ENCODE measurements around the gene CNOT6L. TPM values are rescaled to one million over a fixed set of nuclear protein-coding genes. Genes with fewer than 3 reads are reported as not detected.
A peak's percentile ranks its signal among the peaks of the same experiment; 100 is the strongest.

The CNOT6L gene
- total and polyA plus RNA-seq, 2 donors from 2014 or later, result 5.8 to 73.3 TPM

GRCh38 chr4:77798385-77798784, 20.8 kb downstream of the CNOT6L start:
- Histone ChIP-seq H3K27me3 (ENCODE audit: control insufficient read depth, insufficient read depth, low read length) (no peaks in the 10 kb centered on the region), H3K9ac (ENCODE audit: low read length in 3 of 3) (no peak overlapping the region), H3K4me3 (ENCODE audit: low read length in 3 of 3) (no peak overlapping the region), H3K9me3 (ENCODE audit: control insufficient read depth in 2 of 3, insufficient read depth in 1 of 3, low read length in 3 of 3) (no peaks in the 10 kb centered on the region), H3K4me1 (ENCODE audit: control insufficient read depth in 2 of 3, insufficient read depth in 2 of 3, low read depth in 1 of 3, low read length in 3 of 3) (peaks cover 0 to 20% (median 6%) of the 10 kb centered on the region in 3 donors), H3K36me3 (ENCODE audit: control insufficient read depth in 2 of 3, insufficient read depth in 3 of 3, low read length in 3 of 3) (no peaks in the 10 kb centered on the region), H3K27ac (ENCODE audit: low read depth in 2 of 2, low read length in 2 of 2) (no peak overlapping the region)
- peak; percentile 53 for FAIRE-seq
- intact Hi-C loops (cut with DNase I), result no loop called here
- no peak for DNase-seq
- TF ChIP-seq CTCF (IDR thresholded peaks at IDR 0.05; ENCODE audit: borderline replicate concordance, extremely low read depth, insufficient read depth), result no peak

GRCh38 chr4:77797239-77797638, 21.9 kb downstream of the CNOT6L start:
- Histone ChIP-seq H3K27me3 (ENCODE audit: control insufficient read depth, insufficient read depth, low read length) (no peaks in the 10 kb centered on the region), H3K9me3 (ENCODE audit: control insufficient read depth in 2 of 3, insufficient read depth in 1 of 3, low read length in 3 of 3) (no peaks in the 10 kb centered on the region), H3K9ac (ENCODE audit: low read length in 3 of 3) (no peak overlapping the region), H3K36me3 (ENCODE audit: control insufficient read depth in 2 of 3, insufficient read depth in 3 of 3, low read length in 3 of 3) (no peaks in the 10 kb centered on the region), H3K27ac (ENCODE audit: low read depth in 2 of 2, low read length in 2 of 2) (no peak overlapping the region), H3K4me1 (ENCODE audit: control insufficient read depth in 2 of 3, insufficient read depth in 2 of 3, low read depth in 1 of 3, low read length in 3 of 3) (peaks cover 0 to 20% (median 6%) of the 10 kb centered on the region in 3 donors), H3K4me3 (ENCODE audit: low read length in 3 of 3) (no peak overlapping the region)
- FAIRE-seq (no peak), DNase-seq (no peak)
- intact Hi-C loops (cut with DNase I), result no loop called here
- TF ChIP-seq CTCF (IDR thresholded peaks at IDR 0.05; ENCODE audit: borderline replicate concordance, extremely low read depth, insufficient read depth), result no peak

GRCh38 chr4:77795326-77795725, 23.8 kb downstream of the CNOT6L start:
- no peak for TF ChIP-seq CTCF (IDR thresholded peaks at IDR 0.05; ENCODE audit: borderline replicate concordance, extremely low read depth, insufficient read depth)
- H3K27me3 ChIP-seq (ENCODE audit: control insufficient read depth, insufficient read depth, low read length), result no peaks in the 10 kb centered on the region
- H3K36me3 ChIP-seq (ENCODE audit: control insufficient read depth in 2 of 3, insufficient read depth in 3 of 3, low read length in 3 of 3), result no peaks in the 10 kb centered on the region
- FAIRE-seq, result no peak
- H3K4me1 ChIP-seq (ENCODE audit: control insufficient read depth in 2 of 3, insufficient read depth in 2 of 3, low read depth in 1 of 3, low read length in 3 of 3), result peaks cover 0 to 7% (median 0%) of the 10 kb centered on the region in 3 donors
- DNase-seq, result no peak
- intact Hi-C loops (cut with DNase I), result no loop called here
- no peak overlapping the region for H3K9ac ChIP-seq (ENCODE audit: low read length in 3 of 3)
- H3K4me3 ChIP-seq (ENCODE audit: low read length in 3 of 3), result no peak overlapping the region
- H3K9me3 ChIP-seq (ENCODE audit: control insufficient read depth in 2 of 3, insufficient read depth in 1 of 3, low read length in 3 of 3), result no peaks in the 10 kb centered on the region
- no peak overlapping the region for H3K27ac ChIP-seq (ENCODE audit: low read depth in 2 of 2, low read length in 2 of 2)

- H3K27ac ChIP-seq (ENCODE audit: low read depth in 2 of 2, low read length in 2 of 2), result no peak overlapping the region
- intact Hi-C loops (cut with DNase I), result no loop called here
- DNase-seq (no peak), FAIRE-seq (no peak)
- no peaks in the 10 kb centered on the region for H3K36me3 ChIP-seq (ENCODE audit: control insufficient read depth in 2 of 3, insufficient read depth in 3 of 3, low read length in 3 of 3)
- no peaks in the 10 kb centered on the region for H3K9me3 ChIP-seq (ENCODE audit: control insufficient read depth in 2 of 3, insufficient read depth in 1 of 3, low read length in 3 of 3)
- H3K4me3 ChIP-seq (ENCODE audit: low read length in 3 of 3), result no peak overlapping the region
- no peak for TF ChIP-seq CTCF (IDR thresholded peaks at IDR 0.05; ENCODE audit: borderline replicate concordance, extremely low read depth, insufficient read depth)
- H3K9ac ChIP-seq (ENCODE audit: low read length in 3 of 3), result no peak overlapping the region
- no peaks in the 10 kb centered on the region for H3K4me1 ChIP-seq (ENCODE audit: control insufficient read depth in 2 of 3, insufficient read depth in 2 of 3, low read depth in 1 of 3, low read length in 3 of 3)
- H3K27me3 ChIP-seq (ENCODE audit: control insufficient read depth, insufficient read depth, low read length), result no peaks in the 10 kb centered on the region
Measured at GRCh38 chr4:77790146-77790545, 29.0 kb downstream of the CNOT6L start.
